NCI-H526 (cell line): Measurements from ENCODE around the gene ATRX.
"Not testable (repeated sequence)": the region's sequence is repeated elsewhere in the genome, so short reads cannot be mapped to it uniquely, and the experiment has no call there.

Experiments used
- DNase-seq, 2 experiments: peaks; one replicate each; lab custom pipeline; 2025; lab: John Stamatoyannopoulos, UW

ATRX gene

GRCh38 chrX:77785486-77786364 is at the start of gene ATRX:
Gene ATRX, minus strand, starts transcription at chrX:77786216. Its CDS starts 215 bp downstream, at chrX:77786001.
- DNase-seq: peak; percentile 76 to 87

- DNase-seq: not testable (repeated sequence)
These were observed 45.5 kb upstream of the ATRX start for GRCh38 chrX:77831544-77831943.

- DNase-seq: not testable (repeated sequence)
These were observed 36.0 kb upstream of the ATRX start for GRCh38 chrX:77821989-77822388.

GRCh38 chrX:77820091-77820727 is 34.2 kb upstream of the ATRX start:
- DNase-seq: no peak

- DNase-seq: no peak
These were observed 28.2 kb upstream of the ATRX start for GRCh38 chrX:77814210-77814609.

GRCh38 chrX:77802201-77802600 is 16.2 kb upstream of the ATRX start:
- no peak for DNase-seq

- no peak for DNase-seq
These were observed 9.1 kb upstream of the ATRX start for GRCh38 chrX:77795124-77795523.

GRCh38 chrX:77793946-77794345 is 7.9 kb upstream of the ATRX start:
- no peak for DNase-seq

- DNase-seq: no peak
These were observed 2.0 kb upstream of the ATRX start for GRCh38 chrX:77788050-77788449.

- no peak for DNase-seq
These were observed 307 bp upstream of the ATRX start for GRCh38 chrX:77786365-77786680.

- no peak for DNase-seq
These were observed 6.3 kb downstream of the ATRX start for GRCh38 chrX:77779695-77780094.

- no peak for DNase-seq
These were observed 9.4 kb downstream of the ATRX start for GRCh38 chrX:77776659-77777058.

- DNase-seq: no peak
These were observed 14.4 kb downstream of the ATRX start for GRCh38 chrX:77771601-77772000.

GRCh38 chrX:77768787-77769186 is 17.2 kb downstream of the ATRX start:
- DNase-seq: no peak

- not testable (repeated sequence) for DNase-seq
These were observed 19.8 kb downstream of the ATRX start for GRCh38 chrX:77766212-77766611.

- DNase-seq: no peak
These were observed 30.5 kb downstream of the ATRX start for GRCh38 chrX:77755561-77755960.

- not testable (repeated sequence) for DNase-seq
These were observed 32.1 kb downstream of the ATRX start for GRCh38 chrX:77753942-77754341.

- no peak for DNase-seq
These were observed 36.3 kb downstream of the ATRX start for GRCh38 chrX:77749695-77750094.

GRCh38 chrX:77743720-77744119 is 42.3 kb downstream of the ATRX start:
- no peak for DNase-seq

- no peak for DNase-seq
These were observed 43.1 kb downstream of the ATRX start for GRCh38 chrX:77742788-77743476.

GRCh38 chrX:77740376-77740905 is 45.6 kb downstream of the ATRX start:
- no peak for DNase-seq

- no peak for DNase-seq
These were observed 52.7 kb downstream of the ATRX start for GRCh38 chrX:77733342-77733741.
